Liver (tissue), 9 donors: ENCODE results near the gene PLG. TPM values are rescaled to one million over a fixed set of nuclear protein-coding genes. Genes with fewer than 3 reads are reported as not detected.

ENCODE experiments used
- DNase-seq: peaks from one replicate; pipeline ENCODE4 v3.0.0-alpha.2; 2017; ENCODE audit warnings: low spot score
- H3K27ac ChIP-seq, 2 donors: one replicate each; pipeline ENCODE4 v1.7.0; 2013; ENCODE audit warnings: inconsistent platforms in 2 of 2, low read length in 2 of 2, control low read depth in 1 of 2, low read depth in 1 of 2, mild to moderate bottlenecking in 1 of 2
- H3K27me3 ChIP-seq, 4 donors: one replicate each; pipeline versions ENCODE4 v1.6.1 to v1.7.0; 2013; ENCODE audit warnings: low read length in 3 of 4, inconsistent platforms in 1 of 4, mild to moderate bottlenecking in 1 of 4, moderate library complexity in 1 of 4; ENCODE audit not compliant: control insufficient read depth in 4 of 4, insufficient read depth in 4 of 4
- H3K36me3 ChIP-seq, 4 donors: one replicate each; pipeline versions ENCODE4 v1.6.1 to v1.7.0; 2013; ENCODE audit warnings: low read length in 3 of 4, mild to moderate bottlenecking in 3 of 4, low read depth in 1 of 4, moderate library complexity in 1 of 4; ENCODE audit not compliant: control insufficient read depth in 4 of 4, insufficient read depth in 3 of 4
- H3K4me1 ChIP-seq, 4 donors: one replicate each; pipeline versions ENCODE4 v1.6.1 to v1.7.0; 2013; ENCODE audit warnings: low read length in 3 of 4, mild to moderate bottlenecking in 3 of 4, moderate library complexity in 1 of 4; ENCODE audit not compliant: control insufficient read depth in 4 of 4, insufficient read depth in 4 of 4
- H3K4me3 ChIP-seq, 3 donors: one replicate each; pipeline versions ENCODE4 v1.6.1 to v1.7.0; 2013; ENCODE audit warnings: low read length in 3 of 3, control low read depth in 1 of 3, low read depth in 1 of 3, mild to moderate bottlenecking in 1 of 3
- H3K9ac ChIP-seq, 2 donors: one replicate each; pipeline ENCODE4 v1.7.0; 2013; ENCODE audit warnings: low read length in 2 of 2, mild to moderate bottlenecking in 2 of 2, moderate library complexity in 2 of 2, control low read depth in 1 of 2, low read depth in 1 of 2
- H3K9me3 ChIP-seq, 4 donors: one replicate each; pipeline versions ENCODE4 v1.6.1 to v1.7.0; 2013; ENCODE audit warnings: low read length in 3 of 4; ENCODE audit not compliant: control insufficient read depth in 4 of 4
- ATF3 ChIP-seq: IDR thresholded peaks from 2 replicates; pipeline ENCODE4 v1.6.1; 2016; ENCODE audit warnings: antibody characterized with exemption
- CTCF ChIP-seq: fragments of 150-350 bp; IDR thresholded peaks from 2 replicates; pipeline ENCODE4 v1.5.1; 2017; ENCODE audit warnings: improper control_type of control experiment, low read depth, low read length; ENCODE audit not compliant: missing input control
- EGR1 ChIP-seq, 2 donors: IDR thresholded peaks; 2 replicates each; pipeline ENCODE4 v1.6.1; 2016 to 2018; ENCODE audit warnings: antibody characterized with exemption in 2 of 2, low read depth in 2 of 2
- FOXA1 ChIP-seq: IDR thresholded peaks from 2 replicates; pipeline ENCODE4 v1.6.1; 2016; ENCODE audit warnings: antibody characterized with exemption
- FOXA2 ChIP-seq: IDR thresholded peaks from 2 replicates; pipeline ENCODE4 v1.6.1; 2016; ENCODE audit warnings: antibody characterized with exemption
- HNF4A ChIP-seq, 2 donors: conservative IDR thresholded peaks; 2 replicates each; pipeline ENCODE4 v1.6.1; 2016; ENCODE audit warnings: antibody characterized with exemption in 2 of 2, mild to moderate bottlenecking in 2 of 2
- HNF4G ChIP-seq: IDR thresholded peaks from 2 replicates; pipeline ENCODE4 v1.6.1; 2016; ENCODE audit warnings: antibody characterized with exemption
- JUND ChIP-seq, 2 donors: IDR thresholded peaks; 2 replicates each; pipeline ENCODE4 v1.6.1; 2016; ENCODE audit warnings: antibody characterized with exemption in 2 of 2
- MAX ChIP-seq: IDR thresholded peaks from 2 replicates; pipeline ENCODE4 v1.6.1; 2016; ENCODE audit warnings: antibody characterized with exemption
- NR2F2 ChIP-seq: IDR thresholded peaks from 2 replicates; pipeline ENCODE4 v1.6.1; 2016; ENCODE audit warnings: antibody characterized with exemption
- RAD21 ChIP-seq, 2 donors: IDR thresholded peaks; 2 replicates each; pipeline ENCODE4 v1.6.1; 2016; ENCODE audit warnings: antibody characterized with exemption in 2 of 2, mild to moderate bottlenecking in 2 of 2
- REST ChIP-seq: IDR thresholded peaks from 2 replicates; pipeline ENCODE4 v1.6.1; 2016; ENCODE audit warnings: antibody characterized with exemption, mild to moderate bottlenecking
- RXRA ChIP-seq, 2 donors: IDR thresholded peaks; 2 replicates each; pipeline ENCODE4 v1.6.1; 2017 to 2018; ENCODE audit warnings: antibody characterized with exemption in 2 of 2, mild to moderate bottlenecking in 1 of 2
- SP1 ChIP-seq: IDR thresholded peaks from 2 replicates; pipeline ENCODE4 v1.6.1; 2018; ENCODE audit warnings: antibody characterized with exemption, mild to moderate bottlenecking
- TAF1 ChIP-seq: conservative IDR thresholded peaks from 2 replicates; pipeline ENCODE4 v1.6.1; 2016; ENCODE audit warnings: antibody characterized with exemption, mild to moderate bottlenecking
- ZBTB33 ChIP-seq: IDR thresholded peaks from 2 replicates; pipeline ENCODE4 v1.6.1; 2016; ENCODE audit warnings: antibody characterized with exemption
- WGBS: extraction: QIAGEN DNeasy Blood & Tissue Kit; methylation state at CpG from one replicate; pipeline ENCODE4 v1.1.7; 2013; 5-methylcytosine and 5-hydroxymethylcytosine counted together
- polyA plus RNA-seq, 2 donors: library from polyadenylated mRNA; stranded (reverse) in 1 of 2; unstranded in 1 of 2; fragments of 200-250 nt in 1 of 2; fragments of >200 nt in 1 of 2; fragmentation: Nextera tagmentation in 1 of 2; extraction: Ambion mirVana in 1 of 2; gene quantifications; one replicate each; pipeline versions ENCODE4 v1.2.1 to v1.2.3, GENCODE V29; 2013 to 2015
- total RNA-seq, 2 donors: library from RNA; depleted of rRNA; stranded (reverse); fragments of >200 nt; gene quantifications; one replicate each; pipeline ENCODE4 v1.2.3, GENCODE V29; 2014
- donor health status: healthy.
- donor health status: healthy.
- donor health status: healthy.
- donor health status: healthy.
- donor health status: healthy.

PLG gene
- total and polyA plus RNA-seq, 4 donors: 880 to 1,797 (median 1,257) TPM

- Histone ChIP-seq H3K27ac (no peak overlapping the region), H3K27me3 (no peaks in the 10 kb centered on the region), H3K4me3 (no peak overlapping the region), H3K9ac (no peak overlapping the region), H3K9me3 (no peaks in the 10 kb centered on the region), H3K36me3 (peaks cover 0 to 12% (median 10%) of the 10 kb centered on the region in 4 donors), H3K4me1 (no peaks in the 10 kb centered on the region)
- DNase-seq: no peak
- WGBS: 54% methylated on average over 4 of the region's 4 CpGs
- TF ChIP-seq ZBTB33: no peak
- TF ChIP-seq CTCF: no peak
- no peak for TF ChIP-seq RXRA (IDR thresholded peaks at IDR 0.05)
- no peak for TF ChIP-seq ATF3
- TF ChIP-seq JUND (IDR thresholded peaks at IDR 0.05): no peak
- no peak for TF ChIP-seq HNF4G
- no peak for TF ChIP-seq REST
- no peak for TF ChIP-seq TAF1
- no peak for TF ChIP-seq MAX
- TF ChIP-seq RAD21 (IDR thresholded peaks at IDR 0.05): no peak
- no peak for TF ChIP-seq FOXA1
- TF ChIP-seq HNF4A (conservative IDR thresholded peaks at IDR 0.05): no peak
- TF ChIP-seq EGR1 (IDR thresholded peaks at IDR 0.05; ENCODE audit: low read depth in 2 of 2): no peak
Measured at GRCh38 chr6:160756871-160757270, 54.8 kb downstream of the PLG start.

- TF ChIP-seq SP1: no peak
- no peak for TF ChIP-seq FOXA2
- no peak for TF ChIP-seq ZBTB33
- TF ChIP-seq CTCF: no peak
- no peak for TF ChIP-seq HNF4A (conservative IDR thresholded peaks at IDR 0.05)
- TF ChIP-seq NR2F2: no peak
- Histone ChIP-seq H3K27me3 (no peaks in the 10 kb centered on the region), H3K27ac (no peak overlapping the region), H3K36me3 (no peaks in the 10 kb centered on the region), H3K4me1 (peaks cover 0 to 3% (median 3%) of the 10 kb centered on the region in 4 donors), H3K9me3 (no peaks in the 10 kb centered on the region), H3K4me3 (no peak overlapping the region), H3K9ac (no peak overlapping the region)
- DNase-seq: no peak
- 92% methylated on average over 5 of the region's 5 CpGs for WGBS
Measured at GRCh38 chr6:160764847-160765246, 62.8 kb downstream of the PLG start.
